Mucosa of rectum (tissue), 2 donors: Measurements from ENCODE around the gene HOXD10.

Experiments
- H3K27ac ChIP-seq, 2 donors: one replicate each; pipeline ENCODE4 v1.7.0; 2013; ENCODE audit warnings: inconsistent platforms in 2 of 2, low read depth in 2 of 2, low read length in 2 of 2
- H3K27me3 ChIP-seq, 2 donors: one replicate each; pipeline ENCODE4 v1.7.0; 2013; ENCODE audit warnings: low read length in 2 of 2; ENCODE audit not compliant: control insufficient read depth in 2 of 2, insufficient read depth in 2 of 2
- H3K36me3 ChIP-seq, 2 donors: one replicate each; pipeline ENCODE4 v1.7.0; 2013; ENCODE audit warnings: low read length in 2 of 2; ENCODE audit not compliant: control insufficient read depth in 2 of 2, insufficient read depth in 2 of 2
- H3K4me1 ChIP-seq, 2 donors: one replicate each; pipeline ENCODE4 v1.7.0; 2013; ENCODE audit warnings: low read length in 2 of 2, mild to moderate bottlenecking in 1 of 2; ENCODE audit not compliant: control insufficient read depth in 2 of 2, insufficient read depth in 2 of 2
- H3K4me3 ChIP-seq, 2 donors: one replicate each; pipeline ENCODE4 v1.7.0; 2013; ENCODE audit warnings: low read length in 2 of 2
- H3K9ac ChIP-seq, 2 donors: one replicate each; pipeline ENCODE4 v1.7.0; 2013; ENCODE audit warnings: low read length in 2 of 2, low read depth in 1 of 2, mild to moderate bottlenecking in 1 of 2
- H3K9me3 ChIP-seq, 2 donors: one replicate each; pipeline ENCODE4 v1.7.0; 2013; ENCODE audit warnings: low read length in 2 of 2; ENCODE audit not compliant: control insufficient read depth in 2 of 2
- donor health status: healthy.
- donor health status: Normal muscosa, but diverticular disease.

HOXD10 gene

GRCh38 chr2:176076063-176076462 is 40.5 kb upstream of the HOXD10 start:
- Histone ChIP-seq H3K27me3 (peaks cover 76 to 86% of the 10 kb centered on the region in 2 donors), H3K9me3 (no peaks in the 10 kb centered on the region), H3K27ac (no peak overlapping the region), H3K9ac (no peak overlapping the region), H3K4me3 (no peak overlapping the region), H3K4me1 (peaks cover 0 to 3% of the 10 kb centered on the region in 2 donors), H3K36me3 (no peaks in the 10 kb centered on the region)

GRCh38 chr2:176076796-176077195 is 39.8 kb upstream of the HOXD10 start:
- H3K4me1 ChIP-seq, result peaks cover 0 to 3% of the 10 kb centered on the region in 2 donors
- H3K27me3 ChIP-seq, result peaks cover 77 to 87% of the 10 kb centered on the region in 2 donors
- no peak overlapping the region for H3K9ac ChIP-seq

GRCh38 chr2:176078541-176079284 is 37.9 kb upstream of the HOXD10 start:
- Histone ChIP-seq H3K4me3 (no peak overlapping the region), H3K27me3 (peaks cover 80 to 89% of the 10 kb centered on the region in 2 donors), H3K9me3 (no peaks in the 10 kb centered on the region)

More at GRCh38 chr2:176076796-176077195, 39.8 kb upstream of the HOXD10 start:
- no peaks in the 10 kb centered on the region for H3K36me3 ChIP-seq
- no peaks in the 10 kb centered on the region for H3K9me3 ChIP-seq
- H3K4me3 ChIP-seq, result no peak overlapping the region
- no peak overlapping the region for H3K27ac ChIP-seq

DNA sequence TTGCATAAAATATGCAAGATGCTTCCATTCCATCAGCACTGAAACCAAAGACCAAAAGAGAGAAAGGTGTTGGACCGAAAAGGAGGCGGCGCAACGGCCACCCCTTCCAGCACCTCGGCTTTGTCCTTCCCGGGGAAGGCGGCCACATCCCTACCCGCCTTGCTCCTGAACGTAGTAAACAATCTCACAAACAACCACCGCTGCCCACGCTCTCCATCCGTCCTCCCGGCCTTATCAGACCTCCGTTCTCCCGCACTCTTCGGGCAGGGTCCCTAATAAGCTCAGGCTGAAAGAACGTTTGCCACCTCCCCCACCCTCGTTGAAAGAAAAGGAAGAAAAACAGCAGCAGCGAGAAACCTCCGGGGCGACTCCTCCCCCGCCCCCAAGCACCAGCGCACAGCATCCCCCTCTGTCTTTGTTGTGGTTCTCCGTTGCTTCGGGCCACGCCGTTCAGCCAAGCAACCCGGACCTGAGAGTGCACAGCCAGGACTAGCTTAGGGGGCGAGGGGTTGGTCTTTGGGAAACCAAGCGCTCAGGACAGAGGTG is 37.2 kb upstream of the HOXD10 start:
- H3K27me3 ChIP-seq, result peaks cover 82 to 89% of the 10 kb centered on the region in 2 donors
- peaks cover 0 to 5% of the 10 kb centered on the region in 2 donors for H3K4me1 ChIP-seq
- no peak overlapping the region for H3K4me3 ChIP-seq
- H3K9ac ChIP-seq, result no peak overlapping the region
- H3K27ac ChIP-seq, result no peak overlapping the region
- no peaks in the 10 kb centered on the region for H3K9me3 ChIP-seq
- no peaks in the 10 kb centered on the region for H3K36me3 ChIP-seq

More at GRCh38 chr2:176078541-176079284, 37.9 kb upstream of the HOXD10 start:
- peaks cover 0 to 5% of the 10 kb centered on the region in 2 donors for H3K4me1 ChIP-seq
- no peaks in the 10 kb centered on the region for H3K36me3 ChIP-seq
- no peak overlapping the region for H3K9ac ChIP-seq
- H3K27ac ChIP-seq, result no peak overlapping the region

GRCh38 chr2:176079831-176080539 is 36.6 kb upstream of the HOXD10 start:
- Histone ChIP-seq H3K27me3 (peaks cover 82 to 89% of the 10 kb centered on the region in 2 donors), H3K27ac (no peak overlapping the region), H3K4me1 (peaks cover 2 to 5% of the 10 kb centered on the region in 2 donors), H3K9me3 (no peaks in the 10 kb centered on the region), H3K36me3 (no peaks in the 10 kb centered on the region), H3K9ac (no peak overlapping the region), H3K4me3 (peak overlapping the region in 1 of 2 donors; percentile 38)

GRCh38 chr2:176080540-176081375 is 35.8 kb upstream of the HOXD10 start:
- peaks cover 82 to 89% of the 10 kb centered on the region in 2 donors for H3K27me3 ChIP-seq
- H3K4me1 ChIP-seq, result peaks cover 3 to 5% of the 10 kb centered on the region in 2 donors

GRCh38 chr2:176081376-176081836 is 35.2 kb upstream of the HOXD10 start:
- Histone ChIP-seq H3K4me3 (no peak overlapping the region), H3K9ac (no peak overlapping the region), H3K9me3 (no peaks in the 10 kb centered on the region), H3K27me3 (peaks cover 82 to 89% of the 10 kb centered on the region in 2 donors), H3K36me3 (no peaks in the 10 kb centered on the region), H3K4me1 (peaks cover 3 to 7% of the 10 kb centered on the region in 2 donors), H3K27ac (no peak overlapping the region)

More at GRCh38 chr2:176080540-176081375, 35.8 kb upstream of the HOXD10 start:
- no peaks in the 10 kb centered on the region for H3K9me3 ChIP-seq
- no peak overlapping the region for H3K9ac ChIP-seq
- H3K27ac ChIP-seq, result no peak overlapping the region
- H3K4me3 ChIP-seq, result peak overlapping the region in 1 of 2 donors; percentile 38
- H3K36me3 ChIP-seq, result no peaks in the 10 kb centered on the region

DNA sequence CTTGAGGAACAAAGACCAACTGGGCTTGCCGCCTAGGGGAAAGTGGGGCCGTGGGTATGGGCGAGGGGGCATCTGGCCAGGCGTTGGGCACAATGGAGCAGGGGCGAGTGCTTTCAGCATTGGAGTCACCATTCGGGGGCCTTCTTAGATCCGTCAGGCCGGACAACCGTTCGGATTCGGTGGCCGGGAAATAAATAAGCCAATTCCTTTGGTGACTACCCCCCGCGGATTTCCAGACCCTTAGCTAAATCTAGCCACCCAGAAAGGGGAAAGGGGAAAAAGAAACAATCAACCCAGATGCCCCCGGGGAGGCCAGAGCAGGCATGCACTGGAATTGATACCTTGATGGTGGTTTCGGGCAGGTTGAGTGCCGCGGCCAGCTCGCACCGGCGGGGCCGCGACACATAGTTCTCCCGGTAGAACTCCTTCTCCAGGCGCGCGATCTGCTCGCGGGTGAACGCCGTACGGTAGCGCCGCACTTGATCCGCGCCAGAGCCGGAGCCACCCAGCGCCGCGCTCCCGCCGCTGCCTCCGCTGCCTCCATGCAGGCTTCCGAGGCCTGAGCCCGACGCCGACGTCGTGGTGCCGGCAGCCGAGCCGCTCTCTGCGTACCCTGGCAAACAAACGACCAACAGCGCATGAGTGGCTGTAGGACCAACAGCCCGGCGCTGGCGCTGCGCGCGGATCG is 34.6 kb upstream of the HOXD10 start:
- peaks cover 3 to 7% of the 10 kb centered on the region in 2 donors for H3K4me1 ChIP-seq
- no peak overlapping the region for H3K9ac ChIP-seq
- H3K27ac ChIP-seq, result no peak overlapping the region
- H3K9me3 ChIP-seq, result no peaks in the 10 kb centered on the region
- peaks cover 82 to 90% of the 10 kb centered on the region in 2 donors for H3K27me3 ChIP-seq
- H3K4me3 ChIP-seq, result no peak overlapping the region
- no peaks in the 10 kb centered on the region for H3K36me3 ChIP-seq

DNA sequence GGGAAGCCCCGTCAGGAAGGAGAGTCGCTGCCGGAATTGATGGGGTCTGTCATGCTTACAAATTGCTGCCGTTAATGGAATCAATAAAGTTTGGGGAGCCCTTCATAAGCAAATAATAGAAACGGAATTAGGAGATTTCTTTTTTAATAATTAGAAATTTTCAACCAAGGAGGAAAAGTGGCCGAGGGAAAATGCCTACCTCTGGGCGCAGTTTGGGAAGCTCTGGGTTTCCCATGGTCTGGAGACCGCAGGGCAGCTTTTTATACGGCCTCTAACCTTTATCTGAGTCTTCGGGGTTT is 34.1 kb upstream of the HOXD10 start:
- H3K9ac ChIP-seq, result no peak overlapping the region
- no peak overlapping the region for H3K4me3 ChIP-seq
- H3K36me3 ChIP-seq, result no peaks in the 10 kb centered on the region
- H3K27ac ChIP-seq, result no peak overlapping the region
- no peaks in the 10 kb centered on the region for H3K9me3 ChIP-seq
- peaks cover 3 to 7% of the 10 kb centered on the region in 2 donors for H3K4me1 ChIP-seq
- H3K27me3 ChIP-seq, result peaks cover 84 to 90% of the 10 kb centered on the region in 2 donors
